ENCODE data around the gene ERH.

DNA sequence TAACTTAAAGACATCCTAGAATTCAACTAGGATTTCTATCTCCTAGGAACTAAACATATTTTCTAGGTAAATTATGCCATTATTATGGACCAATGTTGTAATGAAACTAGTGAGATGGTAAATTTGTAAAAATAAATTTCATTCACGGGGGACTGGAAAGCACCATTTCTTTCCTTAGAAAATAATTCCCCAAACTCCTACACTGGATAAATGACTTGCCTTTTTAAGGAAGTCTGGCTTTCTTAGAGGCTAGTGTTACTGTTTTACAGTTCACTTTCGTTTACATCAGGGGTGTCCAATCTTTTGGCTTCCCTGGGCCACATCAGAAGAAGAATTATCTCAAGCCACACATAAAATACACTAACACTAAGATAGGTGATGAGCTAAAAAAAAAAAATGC is 3.7 kb upstream of the ERH start:
- TF ChIP-seq SIN3A (IDR thresholded peaks at IDR 0.05; ENCODE audit: borderline replicate concordance, insufficient read depth, low read length) (no peak), POLR2AphosphoS5 (IDR thresholded peaks at IDR 0.05; ENCODE audit: low read depth, low read length) (no peak)
- TF ChIP-seq, protein P1, sequence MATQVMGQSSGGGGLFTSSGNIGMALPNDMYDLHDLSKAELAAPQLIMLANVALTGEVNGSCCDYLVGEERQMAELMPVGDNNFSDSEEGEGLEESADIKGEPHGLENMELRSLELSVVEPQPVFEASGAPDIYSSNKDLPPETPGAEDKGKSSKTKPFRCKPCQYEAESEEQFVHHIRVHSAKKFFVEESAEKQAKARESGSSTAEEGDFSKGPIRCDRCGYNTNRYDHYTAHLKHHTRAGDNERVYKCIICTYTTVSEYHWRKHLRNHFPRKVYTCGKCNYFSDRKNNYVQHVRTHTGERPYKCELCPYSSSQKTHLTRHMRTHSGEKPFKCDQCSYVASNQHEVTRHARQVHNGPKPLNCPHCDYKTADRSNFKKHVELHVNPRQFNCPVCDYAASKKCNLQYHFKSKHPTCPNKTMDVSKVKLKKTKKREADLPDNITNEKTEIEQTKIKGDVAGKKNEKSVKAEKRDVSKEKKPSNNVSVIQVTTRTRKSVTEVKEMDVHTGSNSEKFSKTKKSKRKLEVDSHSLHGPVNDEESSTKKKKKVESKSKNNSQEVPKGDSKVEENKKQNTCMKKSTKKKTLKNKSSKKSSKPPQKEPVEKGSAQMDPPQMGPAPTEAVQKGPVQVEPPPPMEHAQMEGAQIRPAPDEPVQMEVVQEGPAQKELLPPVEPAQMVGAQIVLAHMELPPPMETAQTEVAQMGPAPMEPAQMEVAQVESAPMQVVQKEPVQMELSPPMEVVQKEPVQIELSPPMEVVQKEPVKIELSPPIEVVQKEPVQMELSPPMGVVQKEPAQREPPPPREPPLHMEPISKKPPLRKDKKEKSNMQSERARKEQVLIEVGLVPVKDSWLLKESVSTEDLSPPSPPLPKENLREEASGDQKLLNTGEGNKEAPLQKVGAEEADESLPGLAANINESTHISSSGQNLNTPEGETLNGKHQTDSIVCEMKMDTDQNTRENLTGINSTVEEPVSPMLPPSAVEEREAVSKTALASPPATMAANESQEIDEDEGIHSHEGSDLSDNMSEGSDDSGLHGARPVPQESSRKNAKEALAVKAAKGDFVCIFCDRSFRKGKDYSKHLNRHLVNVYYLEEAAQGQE (IDR thresholded peaks at IDR 0.05; ENCODE audit: insufficient read depth in 1 of 2, low read depth in 2 of 2, low read length in 2 of 2): no peak

All from PFSK-1 (cell line).